Cardiac muscle cell (in vitro differentiated cells and primary cell): ENCODE results near the gene MAP1LC3B2. TPM values are rescaled to one million over a fixed set of nuclear protein-coding genes. Genes with fewer than 3 reads are reported as not detected.

Experiments used
- DNase-seq, 2 donors: peaks; one replicate each; pipeline versions ENCODE4 v3.0.0 to v3.0.0-alpha.2; 2010 to 2017; ENCODE audit warnings: low read depth in 1 of 2, low spot score in 1 of 2
- H3K27ac ChIP-seq: fragments of 200-600 bp; sonication (generic); 2 replicates; pipeline ENCODE4 v1.5.1; 2016
- H3K27me3 ChIP-seq: fragments of 200-600 bp; sonication (generic); 2 replicates; pipeline ENCODE4 v1.6.0; 2016; ENCODE audit warnings: control low read depth
- H3K36me3 ChIP-seq: fragments of 200-600 bp; sonication (generic); 2 replicates; pipeline ENCODE4 v1.5.1; 2016; ENCODE audit warnings: control low read depth
- H3K4me1 ChIP-seq: fragments of 200-600 bp; sonication (generic); 2 replicates; pipeline ENCODE4 v1.8.1; 2017; ENCODE audit warnings: low read depth, mild to moderate bottlenecking, mixed run types
- H3K4me3 ChIP-seq: fragments of 200-600 bp; sonication (generic); 2 replicates; pipeline ENCODE4 v1.5.1; 2016; ENCODE audit warnings: mild to moderate bottlenecking
- H3K9me3 ChIP-seq: fragments of 200-600 bp; sonication (generic); 2 replicates; pipeline ENCODE4 v1.5.1; 2017; ENCODE audit warnings: low read depth, mild to moderate bottlenecking, control low read depth
- polyA plus RNA-seq: library from polyadenylated mRNA; unstranded; fragments of >200 nt; fragmentation: Nextera tagmentation; extraction: Ambion mirVana; gene quantifications from 2 replicates; pipeline ENCODE4 v1.2.1, GENCODE V29; 2016
- total RNA-seq: library from RNA; depleted of rRNA; stranded (reverse); fragments of >200 nt; gene quantifications from 2 replicates; pipeline ENCODE4 v1.2.3, GENCODE V29; 2016
- TF ChIP-seq, protein P1 (sequence below): IDR thresholded peaks from 2 replicates; pipeline ENCODE4 v1.5.1; 2012; ENCODE audit warnings: low read depth, mild to moderate bottlenecking, low read length

Gene MAP1LC3B2
- total and polyA plus RNA-seq, 2 experiments from 2014 or later = 2.3 to 7.2 TPM

DNA sequence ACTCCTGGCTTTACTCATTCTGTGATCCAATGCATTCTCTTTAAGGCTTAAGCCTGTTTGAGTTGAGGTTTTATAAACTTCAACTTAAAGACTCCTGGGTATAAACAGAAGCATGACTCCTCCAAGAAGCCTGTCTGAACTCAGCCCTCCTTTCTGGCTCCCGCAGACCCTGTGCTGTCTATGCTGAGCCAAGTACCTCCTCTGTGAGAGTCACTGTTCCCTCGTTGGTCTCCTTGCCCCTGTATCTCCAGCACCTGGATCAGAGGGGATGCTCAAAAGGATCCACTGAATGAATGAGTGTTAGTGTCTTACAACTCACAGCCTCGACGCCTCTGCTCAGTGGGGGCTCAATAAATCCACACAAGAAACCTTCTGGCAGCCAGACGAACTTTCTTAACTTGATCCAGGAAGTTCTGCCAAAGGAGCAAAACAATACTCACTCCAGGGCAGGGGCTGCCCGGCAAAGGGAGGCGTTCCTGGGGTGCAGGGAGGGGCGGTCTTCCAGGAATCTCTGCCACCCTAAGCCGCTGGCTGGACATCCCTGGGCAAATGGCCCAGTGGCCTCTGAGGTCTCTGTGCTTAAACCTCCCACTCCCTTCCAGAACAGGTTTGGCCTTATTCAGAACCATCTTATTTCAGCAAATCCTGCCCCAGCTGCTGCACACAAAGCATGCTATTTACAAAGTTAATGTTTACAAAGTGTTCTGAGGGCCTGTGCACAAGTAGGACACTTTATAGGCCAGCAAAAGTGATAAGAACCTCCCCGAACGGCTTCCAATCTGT, 32.9 kb downstream of the MAP1LC3B2 start:
- H3K4me3 ChIP-seq = no peak overlapping the region
- H3K9me3 ChIP-seq = no peaks in the 10 kb centered on the region
- TF ChIP-seq, protein P1, sequence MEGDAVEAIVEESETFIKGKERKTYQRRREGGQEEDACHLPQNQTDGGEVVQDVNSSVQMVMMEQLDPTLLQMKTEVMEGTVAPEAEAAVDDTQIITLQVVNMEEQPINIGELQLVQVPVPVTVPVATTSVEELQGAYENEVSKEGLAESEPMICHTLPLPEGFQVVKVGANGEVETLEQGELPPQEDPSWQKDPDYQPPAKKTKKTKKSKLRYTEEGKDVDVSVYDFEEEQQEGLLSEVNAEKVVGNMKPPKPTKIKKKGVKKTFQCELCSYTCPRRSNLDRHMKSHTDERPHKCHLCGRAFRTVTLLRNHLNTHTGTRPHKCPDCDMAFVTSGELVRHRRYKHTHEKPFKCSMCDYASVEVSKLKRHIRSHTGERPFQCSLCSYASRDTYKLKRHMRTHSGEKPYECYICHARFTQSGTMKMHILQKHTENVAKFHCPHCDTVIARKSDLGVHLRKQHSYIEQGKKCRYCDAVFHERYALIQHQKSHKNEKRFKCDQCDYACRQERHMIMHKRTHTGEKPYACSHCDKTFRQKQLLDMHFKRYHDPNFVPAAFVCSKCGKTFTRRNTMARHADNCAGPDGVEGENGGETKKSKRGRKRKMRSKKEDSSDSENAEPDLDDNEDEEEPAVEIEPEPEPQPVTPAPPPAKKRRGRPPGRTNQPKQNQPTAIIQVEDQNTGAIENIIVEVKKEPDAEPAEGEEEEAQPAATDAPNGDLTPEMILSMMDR = no peak
- peak in 1 of 2 donors; percentile 62 for DNase-seq
- H3K4me1 ChIP-seq = peaks cover under 1% of the 10 kb centered on the region
- no peaks in the 10 kb centered on the region for H3K27me3 ChIP-seq
- no peaks in the 10 kb centered on the region for H3K36me3 ChIP-seq
- H3K27ac ChIP-seq = no peak overlapping the region

DNA sequence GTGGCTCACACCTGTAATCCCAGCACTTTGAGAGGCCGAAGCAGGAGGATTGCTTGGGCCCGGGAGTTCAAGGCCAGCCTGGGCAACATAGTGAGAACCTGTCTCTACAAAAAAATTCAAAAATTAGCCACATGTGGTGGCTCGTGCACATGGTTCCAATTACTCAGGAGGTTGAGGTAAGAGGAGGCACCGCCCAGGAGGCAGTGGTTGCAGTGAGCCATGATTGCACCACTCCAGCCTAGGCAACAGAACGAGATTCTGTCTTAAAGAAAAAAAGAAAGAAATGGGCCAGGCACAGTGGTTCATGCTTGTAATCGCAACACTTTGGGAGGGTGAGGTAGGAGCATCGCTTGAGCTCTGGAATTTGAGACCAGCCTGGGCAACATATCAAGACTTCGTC, 33.5 kb downstream of the MAP1LC3B2 start:
- Histone ChIP-seq H3K27me3 (no peaks in the 10 kb centered on the region), H3K9me3 (no peaks in the 10 kb centered on the region), H3K4me3 (no peak overlapping the region), H3K27ac (no peak overlapping the region), H3K36me3 (no peaks in the 10 kb centered on the region), H3K4me1 (no peaks in the 10 kb centered on the region)
- TF ChIP-seq, protein P1 = no peak
- no peak for DNase-seq

DNA sequence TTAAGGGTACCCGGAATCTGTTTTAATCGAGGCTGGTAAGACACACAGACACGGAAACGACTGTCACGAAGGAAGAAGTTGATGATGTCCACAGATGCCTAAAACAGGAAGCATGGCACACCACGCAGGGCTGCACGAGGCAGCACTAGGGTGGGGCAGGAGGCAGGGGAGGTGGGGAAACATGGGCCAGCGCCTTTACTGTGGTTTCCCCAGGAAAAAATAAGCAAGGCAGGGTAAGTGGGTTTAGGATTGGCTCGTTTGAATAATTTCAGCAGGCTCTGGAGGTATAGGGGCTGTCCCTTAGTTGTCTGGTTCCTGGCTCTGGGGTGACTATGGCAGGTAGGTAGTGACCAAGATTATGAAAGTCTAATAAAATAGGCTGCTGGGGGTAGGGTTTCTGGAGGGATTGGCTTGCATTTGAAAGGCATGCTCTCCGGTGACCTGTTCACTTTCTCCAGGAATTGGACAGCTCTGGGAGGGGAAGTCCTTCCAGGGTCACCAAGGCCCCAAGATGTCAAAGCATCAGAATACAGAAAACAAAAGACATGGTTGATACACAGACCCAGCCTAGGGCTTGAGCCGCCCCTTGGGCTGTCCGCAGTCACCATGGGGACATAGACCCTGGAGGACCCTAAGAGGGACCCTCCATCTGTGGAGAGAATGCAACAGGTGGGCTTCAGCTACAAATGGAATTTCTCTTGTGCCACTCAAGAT, 35.3 kb downstream of the MAP1LC3B2 start:
- Histone ChIP-seq H3K27me3 (no peaks in the 10 kb centered on the region), H3K36me3 (no peaks in the 10 kb centered on the region), H3K27ac (no peak overlapping the region), H3K9me3 (no peaks in the 10 kb centered on the region), H3K4me3 (no peak overlapping the region), H3K4me1 (peaks cover 13% of the 10 kb centered on the region)
- DNase-seq = no peak
- TF ChIP-seq, protein P1 = no peak

DNA sequence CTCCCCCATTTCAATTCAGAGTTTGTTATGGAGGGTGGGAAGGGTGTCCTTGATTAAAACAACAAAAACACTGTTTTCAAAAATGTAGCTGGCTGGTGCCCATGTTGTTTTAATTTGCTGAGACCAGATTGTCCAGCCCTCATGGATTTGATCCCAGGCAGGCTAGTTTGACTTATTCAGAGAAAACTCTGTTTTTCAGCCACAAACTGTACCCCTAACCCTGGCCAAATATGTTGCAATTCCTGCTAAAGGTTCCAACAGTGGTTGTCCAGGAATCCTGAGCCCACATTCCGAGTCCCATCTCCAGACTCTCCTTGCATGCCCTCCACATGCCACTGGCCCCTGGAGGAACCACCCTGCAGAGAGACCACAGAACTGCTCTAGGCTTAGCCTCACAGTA, 36.0 kb downstream of the MAP1LC3B2 start:
- no peak overlapping the region for H3K27ac ChIP-seq
- no peak overlapping the region for H3K4me3 ChIP-seq
- H3K9me3 ChIP-seq = no peaks in the 10 kb centered on the region
- no peaks in the 10 kb centered on the region for H3K27me3 ChIP-seq
- TF ChIP-seq, protein P1 = no peak
- H3K4me1 ChIP-seq = peaks cover 13% of the 10 kb centered on the region
- peak in 1 of 2 donors; percentile 66 for DNase-seq
- no peaks in the 10 kb centered on the region for H3K36me3 ChIP-seq

DNA sequence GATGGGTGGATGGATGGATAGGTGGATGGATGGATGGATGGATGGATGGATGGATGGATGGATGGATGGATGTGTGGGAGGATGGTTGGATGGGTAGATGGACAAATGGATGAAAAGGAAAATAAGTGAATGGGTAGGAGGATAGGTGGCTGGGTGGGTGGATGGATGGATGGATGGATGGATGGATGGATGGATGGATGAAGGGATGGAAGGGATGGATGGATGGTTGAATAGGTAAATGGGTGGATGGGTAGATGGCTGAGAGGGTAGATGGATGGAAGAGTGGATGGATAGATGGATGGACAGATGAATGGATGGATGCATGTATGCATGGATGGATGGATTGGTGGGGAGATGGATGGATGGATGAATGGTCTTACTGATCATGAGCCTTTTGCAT, 36.5 kb downstream of the MAP1LC3B2 start:
- DNase-seq = no peak
- H3K4me1 ChIP-seq = peaks cover 13% of the 10 kb centered on the region
- no peaks in the 10 kb centered on the region for H3K27me3 ChIP-seq
- H3K27ac ChIP-seq = no peak overlapping the region
- no peaks in the 10 kb centered on the region for H3K36me3 ChIP-seq
- H3K4me3 ChIP-seq = no peak overlapping the region
- no peaks in the 10 kb centered on the region for H3K9me3 ChIP-seq
- TF ChIP-seq, protein P1 = no peak
